ENCODE data around the gene MORC2.

DNA sequence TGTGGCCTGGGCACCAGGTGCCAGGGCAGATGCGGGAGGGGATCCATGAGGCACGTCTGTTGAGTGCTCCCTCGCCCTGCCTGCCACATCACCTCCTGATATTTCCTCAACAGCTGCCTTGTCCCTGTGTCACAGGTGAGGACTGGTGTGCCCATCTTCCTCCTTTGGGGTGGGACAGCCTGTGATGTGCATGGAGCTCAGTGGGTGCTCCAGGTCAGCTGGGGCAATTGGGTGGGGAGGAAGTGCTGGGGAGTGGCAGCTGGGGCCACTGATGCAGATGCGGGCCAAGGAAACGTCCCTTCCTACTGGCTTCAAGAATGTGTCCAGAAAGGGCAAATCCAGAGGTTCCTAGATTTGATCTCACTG is 83.6 kb downstream of the MORC2 start:
- TF ChIP-seq CTCF (IDR thresholded peaks at IDR 0.05) (no peak), POLR2A (IDR thresholded peaks at IDR 0.05) (no peak)

Data from esophagus squamous epithelium (tissue), 4 donors.